Measurements from ENCODE around the gene AMN. TPM values are rescaled to one million over a fixed set of nuclear protein-coding genes. Genes with fewer than 3 reads are reported as not detected.

The AMN gene
- total RNA-seq, 1 experiment from 2014 or later, result not detected

DNA sequence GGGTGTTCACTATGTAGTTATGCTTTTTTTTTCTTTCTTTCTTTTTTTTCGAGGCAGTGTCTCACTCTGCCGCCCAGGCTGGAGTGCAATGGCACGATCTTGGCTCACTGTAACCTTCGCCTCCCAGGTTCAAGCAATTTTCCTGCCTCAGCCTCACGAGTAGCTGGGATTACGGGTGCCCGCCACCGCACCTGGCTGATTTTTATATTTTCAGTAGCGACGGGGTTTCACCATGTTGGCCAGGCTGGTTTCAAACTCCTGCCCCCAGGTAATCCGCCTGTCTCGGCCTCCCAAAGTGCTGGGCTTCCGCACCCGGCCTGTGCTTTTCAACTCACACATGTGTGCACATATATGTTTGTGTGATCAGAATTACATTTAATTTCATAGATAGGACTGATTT is 38.9 kb upstream of the AMN start:
- no peak for TF ChIP-seq CTCF (IDR thresholded peaks at IDR 0.05; ENCODE audit: unreplicated experiment)
- Mint-ChIP-seq H3K9me3 (ENCODE audit: unreplicated experiment) (no peaks in the 10 kb centered on the region), H3K36me3 (ENCODE audit: insufficient read depth, unreplicated experiment) (peaks cover 44% of the 10 kb centered on the region), H3K4me1 (ENCODE audit: insufficient read depth, unreplicated experiment) (no peaks in the 10 kb centered on the region), H3K27ac (ENCODE audit: low read depth, unreplicated experiment) (no peak overlapping the region), H3K27me3 (ENCODE audit: insufficient read depth, unreplicated experiment) (no peaks in the 10 kb centered on the region), H3K4me3 (ENCODE audit: unreplicated experiment) (no peak overlapping the region)
- ChIA-PET CTCF (no interaction called here), POLR2A (no interaction called here)
- no TSS peak for BruUV-seq (replicated peaks)
- DNase-seq (ENCODE audit: unreplicated experiment), result no peak
- intact Hi-C loops (cut with micrococcal nuclease), result no loop called here

- H3K36me3 Mint-ChIP-seq (ENCODE audit: insufficient read depth, unreplicated experiment), result peaks cover 44% of the 10 kb centered on the region
- H3K27ac Mint-ChIP-seq (ENCODE audit: low read depth, unreplicated experiment), result no peak overlapping the region
- H3K4me1 Mint-ChIP-seq (ENCODE audit: insufficient read depth, unreplicated experiment), result no peaks in the 10 kb centered on the region
- H3K9me3 Mint-ChIP-seq (ENCODE audit: unreplicated experiment), result no peaks in the 10 kb centered on the region
- ChIA-PET CTCF (no interaction called here), POLR2A (no interaction called here)
- intact Hi-C loops (cut with micrococcal nuclease), result no loop called here
- no peak overlapping the region for H3K4me3 Mint-ChIP-seq (ENCODE audit: unreplicated experiment)
- no peaks in the 10 kb centered on the region for H3K27me3 Mint-ChIP-seq (ENCODE audit: insufficient read depth, unreplicated experiment)
- no peak for DNase-seq (ENCODE audit: unreplicated experiment)
- no peak for TF ChIP-seq CTCF (IDR thresholded peaks at IDR 0.05; ENCODE audit: unreplicated experiment)
- no TSS peak for BruUV-seq (replicated peaks)
These were observed 36.6 kb upstream of the AMN start for GRCh38 chr14:102885737-102886447.

GRCh38 chr14:102888748-102889147 is 33.7 kb upstream of the AMN start:
- CTCF ChIA-PET, result interaction anchor here (1.5 kb wide), 1 partner anchor 43 kb away, joined by 3 read pairs; no protein-coding TSS in a partner anchor
- Mint-ChIP-seq H3K4me3 (ENCODE audit: unreplicated experiment) (no peak overlapping the region), H3K27ac (ENCODE audit: low read depth, unreplicated experiment) (no peak overlapping the region), H3K36me3 (ENCODE audit: insufficient read depth, unreplicated experiment) (peaks cover 44% of the 10 kb centered on the region), H3K4me1 (ENCODE audit: insufficient read depth, unreplicated experiment) (no peaks in the 10 kb centered on the region), H3K9me3 (ENCODE audit: unreplicated experiment) (no peaks in the 10 kb centered on the region), H3K27me3 (ENCODE audit: insufficient read depth, unreplicated experiment) (no peaks in the 10 kb centered on the region)
- intact Hi-C loops (cut with micrococcal nuclease), result no loop called here
- BruUV-seq (replicated peaks), result no TSS peak
- DNase-seq (ENCODE audit: unreplicated experiment), result no peak
- TF ChIP-seq CTCF (IDR thresholded peaks at IDR 0.05; ENCODE audit: unreplicated experiment), result no peak
- POLR2A ChIA-PET, result interaction anchor here (0.7 kb wide), 1 partner anchor 272 kb away, joined by 3 read pairs; no protein-coding TSS in a partner anchor

GRCh38 chr14:102889615-102890014 is 32.8 kb upstream of the AMN start:
- intact Hi-C loops (cut with micrococcal nuclease), result no loop called here
- no peak for DNase-seq (ENCODE audit: unreplicated experiment)
- no peaks in the 10 kb centered on the region for H3K9me3 Mint-ChIP-seq (ENCODE audit: unreplicated experiment)
- no TSS peak for BruUV-seq (replicated peaks)
- no peaks in the 10 kb centered on the region for H3K27me3 Mint-ChIP-seq (ENCODE audit: insufficient read depth, unreplicated experiment)
- no peak overlapping the region for H3K4me3 Mint-ChIP-seq (ENCODE audit: unreplicated experiment)
- CTCF ChIA-PET, result interaction anchor here (1.5 kb wide), 1 partner anchor 43 kb away, joined by 3 read pairs; no protein-coding TSS in a partner anchor
- no peaks in the 10 kb centered on the region for H3K4me1 Mint-ChIP-seq (ENCODE audit: insufficient read depth, unreplicated experiment)
- peaks cover 47% of the 10 kb centered on the region for H3K36me3 Mint-ChIP-seq (ENCODE audit: insufficient read depth, unreplicated experiment)
- POLR2A ChIA-PET, result interaction anchor here (0.7 kb wide), 1 partner anchor 13 kb away, joined by 3 read pairs; no protein-coding TSS in a partner anchor
- H3K27ac Mint-ChIP-seq (ENCODE audit: low read depth, unreplicated experiment), result no peak overlapping the region
- no peak for TF ChIP-seq CTCF (IDR thresholded peaks at IDR 0.05; ENCODE audit: unreplicated experiment)

Measured in MCF 10A (cell line).